ENCODE measurements around the gene SLC25A33.

GRCh38 chr1:9494936-9495758 lies 44.1 kb upstream of the SLC25A33 start:
- no peak for TF ChIP-seq POLR2A (IDR thresholded peaks at IDR 0.05)
- peak; percentile 87 to 98 (median 93) for TF ChIP-seq CTCF (IDR thresholded peaks at IDR 0.05)

Measured in Peyer's patch (tissue), 4 donors.